ENCODE results near the gene NDC80.
A peak's percentile ranks its signal among the peaks of the same experiment; 100 is the strongest.

NDC80 gene

DNA sequence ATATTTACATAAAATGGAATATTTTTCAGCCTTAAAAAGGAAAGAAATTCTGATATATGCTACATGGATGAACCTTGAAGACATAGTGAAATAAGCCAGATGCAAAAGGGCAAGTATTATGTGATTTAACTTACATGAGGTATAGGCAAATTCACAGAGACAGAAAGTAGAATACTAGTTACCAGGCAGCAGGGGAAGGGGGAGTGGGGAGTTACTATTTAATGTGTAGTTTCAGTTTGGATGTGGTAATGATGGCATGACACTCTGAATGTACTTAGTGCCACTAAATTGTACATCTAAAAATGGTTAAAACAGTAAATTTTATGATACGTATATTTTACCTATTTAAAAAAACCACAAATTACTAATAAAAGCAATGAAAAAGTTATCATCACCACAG, 12.1 kb upstream of the NDC80 start:
- Histone ChIP-seq H3K4me1 (ENCODE audit: control insufficient read depth in 1 of 2, insufficient read depth in 2 of 2, low read length in 2 of 2) (no peaks in the 10 kb centered on the region), H3K36me3 (ENCODE audit: control insufficient read depth in 1 of 2, insufficient read depth in 2 of 2, low read length in 2 of 2) (peaks cover 0 to 12% of the 10 kb centered on the region in 2 donors), H3K4me3 (ENCODE audit: low read depth in 1 of 2, low read length in 2 of 2) (no peak overlapping the region), H3K9me3 (ENCODE audit: control insufficient read depth in 1 of 2, low read length in 2 of 2) (no peaks in the 10 kb centered on the region), H3K27me3 (ENCODE audit: low read depth, low read length) (no peaks in the 10 kb centered on the region), H3K27ac (ENCODE audit: low read length) (no peak overlapping the region)

DNA sequence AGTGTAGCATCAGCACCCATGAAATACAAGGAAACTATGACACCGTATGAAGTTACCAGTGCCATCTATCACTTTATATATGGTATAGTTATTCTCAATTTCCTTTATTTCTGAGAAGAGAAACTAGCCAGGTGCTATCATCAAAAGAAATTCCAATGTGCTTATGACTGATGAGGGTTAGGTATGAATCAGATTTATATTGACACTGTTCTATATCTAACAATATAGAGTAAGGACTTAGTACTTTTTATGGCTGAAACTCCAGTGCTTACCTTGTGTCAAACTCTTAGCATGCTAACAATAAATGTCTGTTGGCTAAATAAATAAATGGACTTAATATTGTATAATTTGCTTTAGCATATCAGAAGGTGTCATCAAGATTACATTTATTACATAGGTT, 7.0 kb upstream of the NDC80 start:
- Histone ChIP-seq H3K27me3 (ENCODE audit: low read depth, low read length) (no peaks in the 10 kb centered on the region), H3K4me3 (ENCODE audit: low read depth in 1 of 2, low read length in 2 of 2) (no peak overlapping the region), H3K9me3 (ENCODE audit: control insufficient read depth in 1 of 2, low read length in 2 of 2) (no peaks in the 10 kb centered on the region), H3K4me1 (ENCODE audit: control insufficient read depth in 1 of 2, insufficient read depth in 2 of 2, low read length in 2 of 2) (peaks cover 0 to under 1% of the 10 kb centered on the region in 2 donors), H3K36me3 (ENCODE audit: control insufficient read depth in 1 of 2, insufficient read depth in 2 of 2, low read length in 2 of 2) (peaks cover 8 to 10% of the 10 kb centered on the region in 2 donors), H3K27ac (ENCODE audit: low read length) (no peak overlapping the region)

DNA sequence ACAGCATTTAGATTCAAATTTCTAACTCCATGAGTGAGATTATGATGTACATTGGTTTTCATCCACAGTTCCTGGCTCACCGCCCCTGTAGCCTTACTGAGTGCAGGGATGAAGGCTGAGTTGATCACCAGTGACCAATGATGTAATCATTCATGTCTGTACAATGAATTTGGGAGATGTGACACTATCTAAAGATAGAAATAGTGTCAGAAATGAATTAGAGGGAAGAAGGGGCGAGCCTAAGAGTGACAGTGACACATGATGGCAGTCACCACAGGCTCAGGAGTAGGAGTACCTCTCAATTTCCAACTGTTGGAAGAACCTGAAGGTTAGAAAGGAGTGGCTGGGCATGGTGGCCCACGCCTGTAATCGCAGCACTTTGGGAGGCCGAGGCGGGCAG, 3.2 kb upstream of the NDC80 start:
- Histone ChIP-seq H3K27me3 (ENCODE audit: low read depth, low read length) (no peaks in the 10 kb centered on the region), H3K9me3 (ENCODE audit: control insufficient read depth in 1 of 2, low read length in 2 of 2) (no peaks in the 10 kb centered on the region), H3K27ac (ENCODE audit: low read length) (no peak overlapping the region), H3K36me3 (ENCODE audit: control insufficient read depth in 1 of 2, insufficient read depth in 2 of 2, low read length in 2 of 2) (peaks cover 8 to 10% of the 10 kb centered on the region in 2 donors), H3K4me1 (ENCODE audit: control insufficient read depth in 1 of 2, insufficient read depth in 2 of 2, low read length in 2 of 2) (peaks cover 4 to 20% of the 10 kb centered on the region in 2 donors), H3K4me3 (ENCODE audit: low read depth in 1 of 2, low read length in 2 of 2) (no peak overlapping the region)

DNA sequence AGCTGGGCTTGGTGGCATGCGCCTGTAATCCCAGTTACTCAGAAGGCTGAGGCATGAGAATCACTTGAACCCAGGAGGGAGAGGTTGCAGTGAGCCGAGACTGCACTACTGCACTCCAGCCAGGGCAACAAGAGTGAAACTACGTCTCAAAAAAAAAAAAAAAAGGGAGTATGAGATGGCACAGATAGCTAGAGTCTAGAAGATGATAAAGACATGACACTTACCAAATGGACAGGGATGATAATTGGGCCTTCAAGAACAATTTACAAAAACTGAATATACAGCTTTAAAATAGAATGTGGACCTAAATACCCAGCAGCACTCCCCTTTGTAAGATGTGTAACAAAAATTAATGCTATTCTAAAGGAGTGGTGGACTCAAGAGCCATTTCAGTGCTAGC, 2.8 kb upstream of the NDC80 start:
- Histone ChIP-seq H3K27me3 (ENCODE audit: low read depth, low read length) (no peaks in the 10 kb centered on the region), H3K9me3 (ENCODE audit: control insufficient read depth in 1 of 2, low read length in 2 of 2) (no peaks in the 10 kb centered on the region), H3K4me1 (ENCODE audit: control insufficient read depth in 1 of 2, insufficient read depth in 2 of 2, low read length in 2 of 2) (peaks cover 4 to 20% of the 10 kb centered on the region in 2 donors), H3K27ac (ENCODE audit: low read length) (no peak overlapping the region), H3K36me3 (ENCODE audit: control insufficient read depth in 1 of 2, insufficient read depth in 2 of 2, low read length in 2 of 2) (peaks cover 8 to 10% of the 10 kb centered on the region in 2 donors), H3K4me3 (ENCODE audit: low read depth in 1 of 2, low read length in 2 of 2) (no peak overlapping the region)

DNA sequence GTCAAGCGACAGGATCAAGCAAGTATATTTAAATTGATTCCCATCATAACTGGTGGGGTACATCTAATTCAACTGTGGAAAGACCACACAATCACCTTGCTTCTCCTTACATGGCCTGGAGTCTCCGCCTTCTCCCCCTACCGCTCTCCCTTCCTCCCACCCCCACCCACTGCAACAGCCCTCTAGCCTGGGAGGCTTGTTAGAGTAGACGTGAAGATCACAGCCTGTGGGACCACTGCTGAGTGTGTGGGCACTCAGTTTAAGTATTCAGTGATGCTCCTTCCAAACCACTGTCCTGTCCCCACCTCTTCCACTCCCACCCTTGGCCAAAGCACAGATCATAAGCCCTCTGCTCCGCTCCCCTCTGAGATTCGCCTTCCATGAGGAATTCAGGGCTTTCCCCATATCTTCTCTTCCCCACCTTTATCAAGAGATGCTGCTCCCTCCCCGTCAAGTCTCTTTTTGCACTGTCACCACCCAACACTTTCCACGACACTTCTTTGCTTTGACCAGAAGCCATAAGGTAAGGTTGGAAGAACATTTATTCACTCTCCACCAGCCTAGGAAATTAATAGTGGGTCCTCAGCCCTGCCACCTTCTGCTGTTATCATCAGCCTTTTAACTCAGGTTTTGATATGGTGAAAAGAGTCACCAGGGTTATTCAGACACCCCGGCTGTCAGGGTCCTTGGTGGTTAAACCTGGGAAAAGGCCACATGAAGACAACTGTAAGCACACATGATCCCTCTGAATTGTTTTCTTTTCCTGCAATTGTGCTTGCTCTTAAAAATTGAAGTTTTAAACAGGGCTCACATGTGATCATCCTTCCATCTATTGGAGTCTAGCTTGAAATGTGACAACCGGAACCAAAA, 1.8 kb upstream of the NDC80 start:
- Histone ChIP-seq H3K27me3 (ENCODE audit: low read depth, low read length) (no peaks in the 10 kb centered on the region), H3K4me3 (ENCODE audit: low read depth in 1 of 2, low read length in 2 of 2) (peak overlapping the region; percentile 83 to 91), H3K9me3 (ENCODE audit: control insufficient read depth in 1 of 2, low read length in 2 of 2) (no peaks in the 10 kb centered on the region), H3K4me1 (ENCODE audit: control insufficient read depth in 1 of 2, insufficient read depth in 2 of 2, low read length in 2 of 2) (peaks cover 4 to 20% of the 10 kb centered on the region in 2 donors), H3K36me3 (ENCODE audit: control insufficient read depth in 1 of 2, insufficient read depth in 2 of 2, low read length in 2 of 2) (peaks cover 8 to 10% of the 10 kb centered on the region in 2 donors), H3K27ac (ENCODE audit: low read length) (no peak overlapping the region)

DNA sequence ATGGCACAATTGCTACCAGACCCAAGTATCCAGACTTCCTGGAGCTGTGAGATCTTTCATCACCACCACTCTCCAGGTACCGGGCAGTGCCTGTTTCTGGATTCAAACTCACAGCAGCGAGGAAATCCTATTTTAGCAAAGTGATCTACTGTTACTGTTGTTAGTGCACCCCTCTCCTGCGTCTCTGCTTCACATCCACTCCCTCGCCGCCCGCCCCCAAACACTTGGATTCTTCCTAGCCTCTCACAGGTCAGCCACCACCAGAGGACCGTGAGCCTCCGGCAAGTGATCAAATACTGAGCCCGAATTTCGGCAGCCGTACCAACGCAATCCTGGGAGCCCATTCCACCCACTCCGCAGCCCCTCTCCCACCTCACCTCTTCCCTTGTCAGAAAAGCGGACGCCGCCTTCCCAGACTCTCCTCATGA, 571 bp upstream of the NDC80 start:
- peaks cover 6 to 8% of the 10 kb centered on the region in 2 donors for H3K36me3 ChIP-seq (ENCODE audit: control insufficient read depth in 1 of 2, insufficient read depth in 2 of 2, low read length in 2 of 2)
- no peaks in the 10 kb centered on the region for H3K27me3 ChIP-seq (ENCODE audit: low read depth, low read length)
- H3K4me1 ChIP-seq (ENCODE audit: control insufficient read depth in 1 of 2, insufficient read depth in 2 of 2, low read length in 2 of 2) = peaks cover 4 to 20% of the 10 kb centered on the region in 2 donors
- no peaks in the 10 kb centered on the region for H3K9me3 ChIP-seq (ENCODE audit: control insufficient read depth in 1 of 2, low read length in 2 of 2)
- H3K4me3 ChIP-seq (ENCODE audit: low read depth in 1 of 2, low read length in 2 of 2) = peak overlapping the region; percentile 83 to 91
- H3K27ac ChIP-seq (ENCODE audit: low read length) = peak overlapping the region; percentile 99

DNA sequence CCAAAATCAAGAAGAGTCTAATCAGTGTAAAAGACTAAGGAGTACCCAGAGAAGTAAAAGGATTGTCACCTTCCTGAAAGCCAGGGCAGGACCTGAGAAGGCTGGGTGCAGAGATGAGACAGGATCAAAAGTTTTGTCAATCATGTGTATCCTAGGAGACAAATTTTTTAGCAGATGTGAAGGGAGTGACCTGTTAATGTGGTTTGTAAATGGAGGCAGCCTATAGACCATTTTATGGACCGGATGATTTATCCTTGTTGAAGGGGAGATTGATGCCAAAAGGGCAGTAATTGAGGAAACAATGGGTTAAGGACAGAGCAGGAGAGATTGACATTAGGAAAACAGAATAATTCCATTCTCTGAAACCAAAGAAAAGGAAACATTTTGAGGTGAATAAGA, 813 bp downstream of the NDC80 start:
- peak overlapping the region in 1 of 2 donors; percentile 91 for H3K4me3 ChIP-seq (ENCODE audit: low read depth in 1 of 2, low read length in 2 of 2)
- H3K27me3 ChIP-seq (ENCODE audit: low read depth, low read length) = no peaks in the 10 kb centered on the region
- peaks cover under 1 to 6% of the 10 kb centered on the region in 2 donors for H3K36me3 ChIP-seq (ENCODE audit: control insufficient read depth in 1 of 2, insufficient read depth in 2 of 2, low read length in 2 of 2)
- H3K9me3 ChIP-seq (ENCODE audit: control insufficient read depth in 1 of 2, low read length in 2 of 2) = no peaks in the 10 kb centered on the region
- no peak overlapping the region for H3K27ac ChIP-seq (ENCODE audit: low read length)
- peaks cover 4 to 20% of the 10 kb centered on the region in 2 donors for H3K4me1 ChIP-seq (ENCODE audit: control insufficient read depth in 1 of 2, insufficient read depth in 2 of 2, low read length in 2 of 2)

DNA sequence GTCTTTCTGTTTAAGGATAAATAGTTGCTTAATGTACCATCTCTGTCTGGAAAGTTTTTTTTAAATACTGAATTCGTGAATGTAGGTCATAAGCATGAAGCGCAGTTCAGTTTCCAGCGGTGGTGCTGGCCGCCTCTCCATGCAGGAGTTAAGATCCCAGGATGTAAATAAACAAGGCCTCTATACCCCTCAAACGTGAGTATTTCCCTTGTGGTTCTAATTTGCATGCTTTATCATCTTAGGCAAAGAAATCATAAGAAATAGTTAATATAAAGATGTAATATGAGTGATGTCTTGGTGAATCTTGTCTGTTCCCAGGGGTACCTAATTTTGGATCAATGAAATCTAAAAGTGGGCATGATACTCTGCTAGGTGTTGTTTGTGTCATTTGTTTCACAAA, 1.5 kb downstream of the NDC80 start:
- Histone ChIP-seq H3K4me1 (ENCODE audit: control insufficient read depth in 1 of 2, insufficient read depth in 2 of 2, low read length in 2 of 2) (peaks cover 4 to 20% of the 10 kb centered on the region in 2 donors), H3K4me3 (ENCODE audit: low read depth in 1 of 2, low read length in 2 of 2) (no peak overlapping the region), H3K9me3 (ENCODE audit: control insufficient read depth in 1 of 2, low read length in 2 of 2) (no peaks in the 10 kb centered on the region), H3K36me3 (ENCODE audit: control insufficient read depth in 1 of 2, insufficient read depth in 2 of 2, low read length in 2 of 2) (peaks cover 0 to 6% of the 10 kb centered on the region in 2 donors), H3K27ac (ENCODE audit: low read length) (no peak overlapping the region), H3K27me3 (ENCODE audit: low read depth, low read length) (no peaks in the 10 kb centered on the region)

DNA sequence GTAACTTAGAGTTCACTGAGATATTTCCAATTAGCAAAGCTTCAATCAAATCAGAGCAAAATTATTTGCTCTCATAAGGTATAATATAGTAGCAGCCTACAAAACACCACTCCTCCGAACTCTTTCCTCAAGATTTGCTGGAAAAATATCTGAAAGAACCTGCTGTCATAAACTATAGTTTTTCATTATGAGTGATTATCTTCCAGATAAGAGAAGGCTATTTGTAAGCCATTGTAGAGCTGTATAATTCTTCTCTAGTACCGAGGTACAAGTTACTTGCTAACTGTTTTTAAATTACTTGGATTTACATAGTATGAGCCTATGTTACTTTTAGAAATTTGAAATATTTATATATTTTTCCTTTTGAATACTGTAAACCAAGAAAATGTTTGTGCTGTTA, 2.1 kb downstream of the NDC80 start:
- H3K27me3 ChIP-seq (ENCODE audit: low read depth, low read length) = no peaks in the 10 kb centered on the region
- peaks cover 4 to 20% of the 10 kb centered on the region in 2 donors for H3K4me1 ChIP-seq (ENCODE audit: control insufficient read depth in 1 of 2, insufficient read depth in 2 of 2, low read length in 2 of 2)
- no peaks in the 10 kb centered on the region for H3K9me3 ChIP-seq (ENCODE audit: control insufficient read depth in 1 of 2, low read length in 2 of 2)
- peaks cover 0 to 6% of the 10 kb centered on the region in 2 donors for H3K36me3 ChIP-seq (ENCODE audit: control insufficient read depth in 1 of 2, insufficient read depth in 2 of 2, low read length in 2 of 2)
- H3K27ac ChIP-seq (ENCODE audit: low read length) = no peak overlapping the region
- no peak overlapping the region for H3K4me3 ChIP-seq (ENCODE audit: low read depth in 1 of 2, low read length in 2 of 2)

DNA sequence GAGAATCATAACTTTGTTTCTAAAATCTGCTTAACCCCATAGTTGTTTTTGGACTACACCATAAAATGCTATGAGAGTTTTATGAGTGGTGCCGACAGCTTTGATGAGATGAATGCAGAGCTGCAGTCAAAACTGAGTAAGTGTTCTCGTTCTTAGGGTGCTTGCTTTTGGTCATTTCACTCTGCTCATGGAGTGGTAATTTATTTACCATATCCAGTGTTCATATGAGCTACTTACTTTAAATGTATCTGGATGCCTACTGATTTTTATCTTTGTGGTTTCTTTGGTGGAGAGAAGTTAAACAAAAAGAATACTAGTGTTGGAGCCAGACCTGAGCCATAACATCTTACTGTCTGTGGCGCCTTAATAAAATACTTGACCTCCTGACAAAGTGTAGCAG, 16.4 kb downstream of the NDC80 start:
- Histone ChIP-seq H3K9me3 (ENCODE audit: control insufficient read depth in 1 of 2, low read length in 2 of 2) (no peaks in the 10 kb centered on the region), H3K36me3 (ENCODE audit: control insufficient read depth in 1 of 2, insufficient read depth in 2 of 2, low read length in 2 of 2) (peaks cover 0 to 3% of the 10 kb centered on the region in 2 donors), H3K27me3 (ENCODE audit: low read depth, low read length) (no peaks in the 10 kb centered on the region), H3K27ac (ENCODE audit: low read length) (no peak overlapping the region), H3K4me3 (ENCODE audit: low read depth in 1 of 2, low read length in 2 of 2) (no peak overlapping the region), H3K4me1 (ENCODE audit: control insufficient read depth in 1 of 2, insufficient read depth in 2 of 2, low read length in 2 of 2) (no peaks in the 10 kb centered on the region)

DNA sequence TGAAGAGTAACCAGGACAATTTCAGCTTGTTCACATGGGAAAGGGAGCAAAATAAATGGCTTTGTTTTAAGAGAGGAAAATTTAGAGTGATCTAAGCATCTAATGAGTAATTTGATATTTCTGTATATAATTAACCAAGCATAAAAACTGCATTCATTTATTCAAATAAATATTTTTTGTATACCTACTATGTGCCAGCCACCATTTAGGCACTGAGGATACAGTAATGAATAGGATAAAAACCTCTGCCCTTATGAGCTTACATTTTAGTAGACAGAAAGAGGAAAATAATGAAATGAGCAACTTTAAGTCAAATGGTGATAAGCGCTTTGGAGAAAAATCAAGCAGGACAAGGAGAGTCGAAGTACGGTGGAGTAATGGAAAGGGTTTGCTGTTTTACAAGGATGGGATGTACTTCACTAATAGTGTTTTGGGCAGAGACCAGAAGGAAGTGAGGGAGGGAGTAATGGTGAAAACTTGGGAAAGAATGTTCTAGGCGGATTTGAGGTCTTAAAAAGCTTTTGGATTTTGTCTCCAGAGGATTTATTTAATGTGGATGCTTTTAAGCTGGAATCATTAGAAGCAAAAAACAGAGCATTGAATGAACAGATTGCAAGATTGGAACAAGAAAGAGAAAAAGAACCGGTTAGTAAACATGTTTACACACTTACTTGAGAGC, 17.4 kb downstream of the NDC80 start:
- Histone ChIP-seq H3K4me3 (ENCODE audit: low read depth in 1 of 2, low read length in 2 of 2) (no peak overlapping the region), H3K36me3 (ENCODE audit: control insufficient read depth in 1 of 2, insufficient read depth in 2 of 2, low read length in 2 of 2) (peaks cover 0 to 3% of the 10 kb centered on the region in 2 donors), H3K9me3 (ENCODE audit: control insufficient read depth in 1 of 2, low read length in 2 of 2) (no peaks in the 10 kb centered on the region), H3K27me3 (ENCODE audit: low read depth, low read length) (no peaks in the 10 kb centered on the region), H3K27ac (ENCODE audit: low read length) (no peak overlapping the region), H3K4me1 (ENCODE audit: control insufficient read depth in 1 of 2, insufficient read depth in 2 of 2, low read length in 2 of 2) (no peaks in the 10 kb centered on the region)
